ENCODE results near the gene SNRPA. TPM values are rescaled to one million over a fixed set of nuclear protein-coding genes. Genes with fewer than 3 reads are reported as not detected.

SNRPA gene
- total RNA-seq, 4 donors from 2014 or later = 52.8 to 92.7 (median 70.9) TPM

- WGBS, 2 donors = 88 to 92% methylated on average over 13 of the region's 13 CpGs
- no peak overlapping the region for H3K27ac ChIP-seq
- TF ChIP-seq POLR2A (IDR thresholded peaks at IDR 0.05) (no peak), EP300 (IDR thresholded peaks at IDR 0.05) (no peak)
- TF ChIP-seq, protein P1, sequence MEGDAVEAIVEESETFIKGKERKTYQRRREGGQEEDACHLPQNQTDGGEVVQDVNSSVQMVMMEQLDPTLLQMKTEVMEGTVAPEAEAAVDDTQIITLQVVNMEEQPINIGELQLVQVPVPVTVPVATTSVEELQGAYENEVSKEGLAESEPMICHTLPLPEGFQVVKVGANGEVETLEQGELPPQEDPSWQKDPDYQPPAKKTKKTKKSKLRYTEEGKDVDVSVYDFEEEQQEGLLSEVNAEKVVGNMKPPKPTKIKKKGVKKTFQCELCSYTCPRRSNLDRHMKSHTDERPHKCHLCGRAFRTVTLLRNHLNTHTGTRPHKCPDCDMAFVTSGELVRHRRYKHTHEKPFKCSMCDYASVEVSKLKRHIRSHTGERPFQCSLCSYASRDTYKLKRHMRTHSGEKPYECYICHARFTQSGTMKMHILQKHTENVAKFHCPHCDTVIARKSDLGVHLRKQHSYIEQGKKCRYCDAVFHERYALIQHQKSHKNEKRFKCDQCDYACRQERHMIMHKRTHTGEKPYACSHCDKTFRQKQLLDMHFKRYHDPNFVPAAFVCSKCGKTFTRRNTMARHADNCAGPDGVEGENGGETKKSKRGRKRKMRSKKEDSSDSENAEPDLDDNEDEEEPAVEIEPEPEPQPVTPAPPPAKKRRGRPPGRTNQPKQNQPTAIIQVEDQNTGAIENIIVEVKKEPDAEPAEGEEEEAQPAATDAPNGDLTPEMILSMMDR (IDR thresholded peaks at IDR 0.05) = no peak
- no peak overlapping the region for H3K4me3 ChIP-seq
- H3K36me3 ChIP-seq = peaks cover 7 to 100% (median 54%) of the 10 kb centered on the region in 3 donors
- no peaks in the 10 kb centered on the region for H3K27me3 ChIP-seq
- peaks cover 0 to 4% (median 2%) of the 10 kb centered on the region in 4 donors for H3K4me1 ChIP-seq
- H3K9me3 ChIP-seq = no peaks in the 10 kb centered on the region
- DNase-seq (ENCODE audit: low spot score in 2 of 2) = no peak
These were observed 17.9 kb upstream of the SNRPA start for GRCh38 chr19:40733149-40733548.

DNA sequence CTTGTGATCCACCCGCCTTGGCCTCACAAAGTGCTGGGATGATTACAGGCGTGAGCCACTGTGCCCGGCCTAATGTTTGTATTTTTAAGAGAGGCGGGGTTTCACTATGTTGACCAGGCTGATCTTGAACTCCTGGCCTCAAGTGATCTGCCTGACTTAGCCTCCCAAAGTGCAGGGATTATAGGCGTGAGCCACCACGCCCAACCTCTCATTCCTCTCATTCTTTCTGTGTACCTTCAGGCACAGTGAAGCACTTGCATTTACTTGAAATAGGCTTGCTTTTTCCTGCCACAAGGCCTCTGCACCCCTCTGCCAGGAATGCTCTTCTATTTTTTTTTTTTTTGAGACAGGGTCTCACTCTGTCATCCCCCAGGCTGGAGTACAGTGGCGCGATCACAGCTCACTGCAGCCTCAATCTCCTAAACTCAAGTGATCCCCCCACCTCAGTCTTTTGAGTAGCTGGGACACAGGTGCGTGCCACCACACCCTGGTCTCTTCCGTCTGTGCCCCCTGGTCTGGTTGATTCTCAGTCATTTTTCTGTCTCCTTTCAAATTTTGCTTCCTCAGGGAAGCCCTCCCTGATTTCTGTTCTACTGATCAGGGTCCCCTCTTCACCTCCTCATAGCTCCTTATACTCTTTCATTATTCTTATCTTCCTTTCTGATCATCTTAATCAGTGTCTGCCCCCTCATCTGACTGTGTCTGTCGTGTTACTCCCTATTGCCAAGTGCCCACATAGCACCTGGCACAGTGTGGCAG lies 15.8 kb upstream of the SNRPA start:
- no peak overlapping the region for H3K4me3 ChIP-seq
- peaks cover 0 to 20% (median 2%) of the 10 kb centered on the region in 4 donors for H3K4me1 ChIP-seq
- H3K9me3 ChIP-seq = no peaks in the 10 kb centered on the region
- TF ChIP-seq EP300 (IDR thresholded peaks at IDR 0.05) (no peak), POLR2A (IDR thresholded peaks at IDR 0.05) (no peak)
- TF ChIP-seq, protein P1 (IDR thresholded peaks at IDR 0.05) = no peak
- no peak for DNase-seq (ENCODE audit: low spot score in 2 of 2)
- H3K27ac ChIP-seq = peak overlapping the region in 2 of 4 donors; percentile 8 to 9
- peaks cover 7 to 100% (median 36%) of the 10 kb centered on the region in 3 donors for H3K36me3 ChIP-seq
- whole genome bisulfite sequencing, 2 donors = 87% methylated on average over 11 of the region's 11 CpGs
- H3K27me3 ChIP-seq = no peaks in the 10 kb centered on the region

- WGBS, 2 donors = 85 to 93% methylated on average over 9 of the region's 9 CpGs
- H3K4me3 ChIP-seq = no peak overlapping the region
These were observed 14.3 kb upstream of the SNRPA start for GRCh38 chr19:40736661-40737060.

GRCh38 chr19:40737102-40737644 lies 13.8 kb upstream of the SNRPA start:
- DNase-seq (ENCODE audit: low spot score in 2 of 2) = no peak
- Histone ChIP-seq H3K4me1 (peaks cover 0 to 38% (median 2%) of the 10 kb centered on the region in 4 donors), H3K36me3 (peaks cover 4 to 96% (median 27%) of the 10 kb centered on the region in 3 donors), H3K9me3 (no peaks in the 10 kb centered on the region), H3K27me3 (no peaks in the 10 kb centered on the region), H3K27ac (peak overlapping the region in 1 of 4 donors; percentile 10), H3K4me3 (no peak overlapping the region)
- 73 to 78% methylated on average over 8 to 9 of the region's 9 CpGs for WGBS, 2 donors
- TF ChIP-seq POLR2A (IDR thresholded peaks at IDR 0.05) = no peak
- TF ChIP-seq, protein P1 (IDR thresholded peaks at IDR 0.05) = no peak
- TF ChIP-seq EP300 (IDR thresholded peaks at IDR 0.05) = peak in 1 of 2 donors; percentile 6

More at GRCh38 chr19:40736661-40737060, 14.3 kb upstream of the SNRPA start:
- no peak for DNase-seq (ENCODE audit: low spot score in 2 of 2)
- H3K27me3 ChIP-seq = no peaks in the 10 kb centered on the region
- H3K36me3 ChIP-seq = peaks cover 4 to 96% (median 27%) of the 10 kb centered on the region in 3 donors
- TF ChIP-seq POLR2A (IDR thresholded peaks at IDR 0.05) (no peak), EP300 (IDR thresholded peaks at IDR 0.05) (no peak)
- TF ChIP-seq, protein P1 (IDR thresholded peaks at IDR 0.05) = no peak
- no peaks in the 10 kb centered on the region for H3K9me3 ChIP-seq
- peaks cover 0 to 33% (median 2%) of the 10 kb centered on the region in 4 donors for H3K4me1 ChIP-seq
- H3K27ac ChIP-seq = peak overlapping the region in 1 of 4 donors; percentile 10
